Left lung (tissue), 10 donors: ENCODE data around the gene ERC2. TPM values are rescaled to one million over a fixed set of nuclear protein-coding genes. Genes with fewer than 3 reads are reported as not detected.

ENCODE experiments used
- ATAC-seq: fragments of 200-7000 bp; cut with Tn5 transposase; one replicate; pipeline ENCODE4 v1.9.1; 2020; ENCODE audit warnings: moderate library complexity
- DNase-seq, 4 donors: peaks; one replicate each; pipeline ENCODE4 v3.0.0-alpha.2; 2013 to 2020
- H3K27ac ChIP-seq, 2 donors: fragments of 200-600 bp; sonication (generic) in 1 of 2; one replicate each; pipeline versions ENCODE4 v1.5.0 to v1.8.0; 2020 to 2021
- H3K27me3 ChIP-seq, 2 donors: fragments of 200-600 bp; sonication (generic) in 1 of 2; one replicate each; pipeline versions ENCODE4 v1.5.0 to v1.8.0; 2020 to 2021
- H3K36me3 ChIP-seq, 2 donors: fragments of 200-600 bp; sonication (generic) in 1 of 2; one replicate each; pipeline versions ENCODE4 v1.5.0 to v1.8.0; 2020 to 2021
- H3K4me1 ChIP-seq, 2 donors: fragments of 200-600 bp; one replicate each; pipeline ENCODE4 v1.8.0; 2021
- H3K4me3 ChIP-seq, 2 donors: fragments of 200-600 bp; sonication (generic) in 1 of 2; one replicate each; pipeline versions ENCODE4 v1.5.0 to v1.8.0; 2020 to 2021; ENCODE audit warnings: mild to moderate bottlenecking in 1 of 2
- H3K9me3 ChIP-seq, 2 donors: fragments of 200-600 bp; sonication (generic) in 1 of 2; one replicate each; pipeline versions ENCODE4 v1.5.0 to v1.8.0; 2020 to 2021
- intact Hi-C, 2 donors: fragments of 100-400 bp; cut with DNase I; formaldehyde crosslinking; loops; one replicate each; pipeline versions ENCODE4 v1.11.2 to v1.14.2; 2022
- polyA plus RNA-seq, 6 donors: library from polyadenylated mRNA; unstranded; fragments of 120-200 nt; gene quantifications; one replicate each; pipeline ENCODE4 v1.2.1, GENCODE V29; 2013; ENCODE audit not compliant: insufficient read length in 6 of 6
- total RNA-seq, 2 donors: library from RNA; stranded (reverse); fragmentation: NEBNext Ultra II Directional; extraction: Animal tissue kit (Norgen Biotek cat#: 25700); gene quantifications; one replicate each; pipeline ENCODE4 v1.2.1, GENCODE V29; 2021
- TF ChIP-seq, protein P1 (sequence below), 2 donors: fragments of 200-600 bp; sonication (generic) in 1 of 2; IDR thresholded peaks; one replicate each; pipeline versions ENCODE4 v1.5.0 to v1.8.0; 2021; ENCODE audit warnings: antibody characterized with exemption in 2 of 2
- donor health status: DM: no; HTN: yes; CAD: no.
- donor health status: DM: no; HTN: no; CAD: no.

ERC2 gene
- total and polyA plus RNA-seq, 8 donors: 1.6 to 3.3 (median 2.1) TPM

DNA sequence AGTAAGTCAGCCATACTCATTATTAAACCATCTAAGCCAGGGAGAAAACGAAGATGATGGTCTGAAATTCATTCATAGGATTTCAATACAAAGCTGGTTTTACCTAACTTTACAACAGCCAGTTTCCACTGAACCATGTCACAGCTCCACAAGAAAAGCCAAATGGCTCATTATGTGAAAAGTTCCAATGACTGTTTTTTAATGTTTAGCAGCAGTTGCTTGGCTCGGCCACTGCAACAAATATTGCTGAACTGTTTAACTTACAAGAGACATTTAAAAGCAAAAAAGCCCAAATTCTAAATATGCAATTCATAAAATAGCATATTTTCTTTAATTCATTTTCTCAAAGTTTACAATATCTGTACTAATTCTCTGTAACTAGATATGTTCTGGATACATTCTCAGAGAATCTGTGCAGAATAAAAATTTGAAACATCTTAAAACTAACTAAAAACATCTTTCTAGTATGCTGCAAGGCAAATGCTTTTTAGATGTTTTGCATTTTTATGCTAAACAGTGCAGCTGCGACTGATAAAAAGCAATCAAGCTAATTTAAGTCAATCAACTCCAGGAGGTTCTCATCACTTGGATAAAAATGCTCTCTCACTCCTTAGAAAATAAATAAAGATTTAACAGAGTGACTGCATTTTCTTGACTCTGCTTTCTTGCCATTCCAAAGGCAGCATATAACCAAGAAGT, 356.5 kb downstream of the ERC2 start:
- Histone ChIP-seq H3K36me3 (no peaks in the 10 kb centered on the region), H3K4me3 (no peak overlapping the region), H3K27me3 (no peaks in the 10 kb centered on the region), H3K4me1 (no peaks in the 10 kb centered on the region), H3K27ac (no peak overlapping the region), H3K9me3 (peaks cover 0 to 18% of the 10 kb centered on the region in 2 donors)
- ATAC-seq (no peak), DNase-seq (no peak)
- intact Hi-C loops: no loop called here
- TF ChIP-seq, protein P1, sequence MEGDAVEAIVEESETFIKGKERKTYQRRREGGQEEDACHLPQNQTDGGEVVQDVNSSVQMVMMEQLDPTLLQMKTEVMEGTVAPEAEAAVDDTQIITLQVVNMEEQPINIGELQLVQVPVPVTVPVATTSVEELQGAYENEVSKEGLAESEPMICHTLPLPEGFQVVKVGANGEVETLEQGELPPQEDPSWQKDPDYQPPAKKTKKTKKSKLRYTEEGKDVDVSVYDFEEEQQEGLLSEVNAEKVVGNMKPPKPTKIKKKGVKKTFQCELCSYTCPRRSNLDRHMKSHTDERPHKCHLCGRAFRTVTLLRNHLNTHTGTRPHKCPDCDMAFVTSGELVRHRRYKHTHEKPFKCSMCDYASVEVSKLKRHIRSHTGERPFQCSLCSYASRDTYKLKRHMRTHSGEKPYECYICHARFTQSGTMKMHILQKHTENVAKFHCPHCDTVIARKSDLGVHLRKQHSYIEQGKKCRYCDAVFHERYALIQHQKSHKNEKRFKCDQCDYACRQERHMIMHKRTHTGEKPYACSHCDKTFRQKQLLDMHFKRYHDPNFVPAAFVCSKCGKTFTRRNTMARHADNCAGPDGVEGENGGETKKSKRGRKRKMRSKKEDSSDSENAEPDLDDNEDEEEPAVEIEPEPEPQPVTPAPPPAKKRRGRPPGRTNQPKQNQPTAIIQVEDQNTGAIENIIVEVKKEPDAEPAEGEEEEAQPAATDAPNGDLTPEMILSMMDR (IDR thresholded peaks at IDR 0.05): no peak

DNA sequence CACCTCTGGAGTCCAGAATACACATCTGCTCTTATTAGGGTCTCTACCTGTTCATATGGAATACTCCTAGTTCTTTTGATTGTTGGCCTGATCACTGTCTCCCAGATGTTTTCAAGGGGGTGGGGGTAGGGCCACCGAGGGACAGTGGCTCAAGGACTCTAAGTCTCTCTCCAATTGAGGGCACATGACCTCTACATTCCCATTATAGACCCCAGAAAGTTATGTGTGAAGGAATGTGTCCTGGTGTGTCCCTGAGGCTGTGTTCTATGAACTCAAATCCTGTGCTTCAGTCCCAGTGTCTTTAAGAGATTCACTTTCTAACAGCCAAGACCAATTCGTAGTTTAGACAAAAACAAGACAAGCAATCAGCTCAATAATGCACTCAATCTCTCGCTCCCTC, 357.4 kb downstream of the ERC2 start:
- no peaks in the 10 kb centered on the region for H3K27me3 ChIP-seq
- H3K27ac ChIP-seq: no peak overlapping the region
- peaks cover 0 to 13% of the 10 kb centered on the region in 2 donors for H3K9me3 ChIP-seq
- ATAC-seq: no peak
- H3K4me1 ChIP-seq: no peaks in the 10 kb centered on the region
- H3K36me3 ChIP-seq: no peaks in the 10 kb centered on the region
- no peak for DNase-seq
- TF ChIP-seq, protein P1 (IDR thresholded peaks at IDR 0.05): no peak
- intact Hi-C loops: no loop called here
- no peak overlapping the region for H3K4me3 ChIP-seq

DNA sequence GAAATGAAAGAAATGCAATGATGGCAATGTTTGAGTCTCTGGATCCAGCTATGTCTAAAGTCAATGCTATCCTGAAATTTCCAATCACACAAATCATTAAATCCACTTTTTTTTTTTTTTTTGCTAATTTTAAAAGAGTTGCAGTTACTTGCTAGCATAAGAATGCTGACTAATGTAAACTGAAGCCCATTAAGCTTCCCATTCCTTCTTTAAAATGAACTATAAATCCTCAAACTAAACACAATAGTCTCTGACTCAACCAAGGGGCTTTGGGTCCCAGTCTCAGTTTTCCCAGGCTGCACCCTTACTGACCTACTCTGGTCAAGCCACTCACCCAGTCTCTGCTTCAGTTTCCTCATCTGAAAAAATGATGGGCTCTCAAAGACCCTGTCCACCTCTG, 361.1 kb downstream of the ERC2 start:
- no peaks in the 10 kb centered on the region for H3K36me3 ChIP-seq
- no peaks in the 10 kb centered on the region for H3K9me3 ChIP-seq
- H3K27ac ChIP-seq: no peak overlapping the region
- intact Hi-C loops: no loop called here
- TF ChIP-seq, protein P1 (IDR thresholded peaks at IDR 0.05): no peak
- ATAC-seq: no peak
- H3K4me1 ChIP-seq: no peaks in the 10 kb centered on the region
- H3K4me3 ChIP-seq: no peak overlapping the region
- DNase-seq: no peak
- H3K27me3 ChIP-seq: no peaks in the 10 kb centered on the region

DNA sequence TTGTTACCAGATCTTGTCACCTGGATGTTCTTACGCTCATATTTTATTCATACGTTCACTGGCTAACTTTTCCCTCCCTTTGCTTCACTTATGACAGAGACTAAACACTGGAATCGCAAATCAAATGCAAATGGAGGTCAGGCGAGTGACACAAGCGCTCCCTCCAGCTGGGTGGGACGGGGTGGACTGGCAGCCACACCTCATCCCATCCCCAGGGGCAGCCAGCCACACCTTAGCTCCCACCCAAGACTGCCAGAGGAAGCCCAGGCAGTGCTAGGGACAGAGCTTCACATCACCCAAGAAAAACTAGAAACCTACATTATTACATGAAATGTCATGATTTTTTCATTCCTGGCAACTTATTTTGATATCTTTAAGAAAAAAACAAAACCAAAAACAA, 366.2 kb downstream of the ERC2 start:
- DNase-seq: no peak
- Histone ChIP-seq H3K4me3 (no peak overlapping the region), H3K4me1 (no peaks in the 10 kb centered on the region), H3K27me3 (no peaks in the 10 kb centered on the region), H3K9me3 (no peaks in the 10 kb centered on the region), H3K27ac (no peak overlapping the region), H3K36me3 (no peaks in the 10 kb centered on the region)
- ATAC-seq: no peak
- intact Hi-C loops: no loop called here
- TF ChIP-seq, protein P1 (IDR thresholded peaks at IDR 0.05): no peak

DNA sequence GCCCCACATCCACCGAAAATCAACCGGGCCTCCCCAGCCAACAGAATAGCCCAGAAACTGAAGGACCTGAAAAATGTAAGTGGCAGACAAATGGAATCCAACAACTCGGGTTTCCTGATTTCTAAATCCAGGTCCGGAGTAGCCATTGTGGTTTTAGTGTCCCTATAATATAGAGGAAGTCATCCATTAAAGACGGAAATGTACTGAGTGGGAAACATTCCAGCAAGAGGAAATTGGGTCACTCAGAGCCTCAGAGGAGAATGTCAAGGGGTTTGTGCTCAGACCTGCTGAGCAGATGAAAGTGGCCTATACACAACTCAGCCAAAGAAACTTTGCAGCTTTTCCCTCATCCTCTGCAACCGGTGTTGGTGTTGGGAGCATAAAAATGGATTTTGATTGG, 366.7 kb downstream of the ERC2 start:
- no peaks in the 10 kb centered on the region for H3K9me3 ChIP-seq
- TF ChIP-seq, protein P1 (IDR thresholded peaks at IDR 0.05): no peak
- H3K4me1 ChIP-seq: no peaks in the 10 kb centered on the region
- no peak overlapping the region for H3K4me3 ChIP-seq
- no peak overlapping the region for H3K27ac ChIP-seq
- H3K27me3 ChIP-seq: no peaks in the 10 kb centered on the region
- intact Hi-C loops: no loop called here
- no peak for ATAC-seq
- H3K36me3 ChIP-seq: no peaks in the 10 kb centered on the region
- no peak for DNase-seq
